T-cell (primary cell): ENCODE measurements around the gene KRTAP10-3. TPM values are rescaled to one million over a fixed set of nuclear protein-coding genes. Genes with fewer than 3 reads are reported as not detected.

Source experiments
- total RNA-seq, 35 experiments: library from RNA in 6 of 35; stranded (reverse) in 6 of 35; fragments of 120-200 nt in 1 of 35; gene quantifications; one replicate each; pipeline versions ENCODE4 v1.2.1 to v1.2.4 and lab custom pipeline; 2013 to 2026

The KRTAP10-3 gene
- total RNA-seq, 5 donors from 2014 or later (not counting 1 experiment from before 2014, with no cell fraction given), result not detected

Other genes starting within 250 kb of the KRTAP10-3 start
- 10 to 100 TPM; 58.8 to 72.1 (median 60.8) TPM for gene CFAP410, start 219.4 kb downstream of the KRTAP10-3 start, total RNA-seq
- 1 to 10 TPM; 1.2 to 8.6 (median 3.6) TPM for gene TRPM2, start 205.2 kb downstream of the KRTAP10-3 start, total RNA-seq
- gene LRRC3, start 103.3 kb downstream of the KRTAP10-3 start, total RNA-seq, result 1 to 10 TPM in 2 of 5 donors, under 1 TPM in 3; 0.76 to 2.2 (median 0.98) TPM
- gene KRTAP10-1, start 18.6 kb downstream of the KRTAP10-3 start, total RNA-seq, result not detected
- not detected for gene KRTAP10-2, start 7.3 kb downstream of the KRTAP10-3 start, total RNA-seq
- gene KRTAP10-4, start 14.9 kb upstream of the KRTAP10-3 start, total RNA-seq, result not detected
- not detected for gene KRTAP10-5, start 21.8 kb upstream of the KRTAP10-3 start, total RNA-seq
- gene KRTAP10-6, start 33.7 kb upstream of the KRTAP10-3 start, total RNA-seq, result not detected
- not detected for gene KRTAP10-7, start 41.8 kb upstream of the KRTAP10-3 start, total RNA-seq
- gene KRTAP10-8, start 53.3 kb upstream of the KRTAP10-3 start, total RNA-seq, result not detected
- not detected for gene KRTAP10-9, start 68.3 kb upstream of the KRTAP10-3 start, total RNA-seq
- not detected for gene KRTAP10-10, start 78.6 kb upstream of the KRTAP10-3 start, total RNA-seq
- not detected for gene KRTAP10-11, start 87.6 kb upstream of the KRTAP10-3 start, total RNA-seq
- gene KRTAP12-4, start 95.9 kb upstream of the KRTAP10-3 start, total RNA-seq, result not detected
- not detected for gene KRTAP12-3, start 99.1 kb upstream of the KRTAP10-3 start, total RNA-seq
- not detected for gene KRTAP12-2, start 108.1 kb upstream of the KRTAP10-3 start, total RNA-seq
- not detected for gene KRTAP12-1, start 123.4 kb upstream of the KRTAP10-3 start, total RNA-seq
- gene KRTAP10-12, start 138.4 kb upstream of the KRTAP10-3 start, total RNA-seq, result not detected
- gene TSPEAR, start 152.8 kb upstream of the KRTAP10-3 start, total RNA-seq, result not detected
- gene UBE2G2, start 243.0 kb upstream of the KRTAP10-3 start, total RNA-seq, result 100 to 1,000 TPM; 124 to 157 (median 134) TPM